Ecto neural progenitor cell (in vitro differentiated cells): ENCODE measurements around the gene CAPN11.

ENCODE experiments used
- DNase-seq: peaks from one replicate; pipeline ENCODE4 v3.0.0-alpha.2; 2018; ENCODE audit warnings: low spot score

The CAPN11 gene

GRCh38 chr6:44158770-44159228 is at the start of gene CAPN11:
TSS of gene CAPN11 (plus strand) at chr6:44158820. CDS start at chr6:44158849, 29 bp downstream.
- no peak for DNase-seq

DNA sequence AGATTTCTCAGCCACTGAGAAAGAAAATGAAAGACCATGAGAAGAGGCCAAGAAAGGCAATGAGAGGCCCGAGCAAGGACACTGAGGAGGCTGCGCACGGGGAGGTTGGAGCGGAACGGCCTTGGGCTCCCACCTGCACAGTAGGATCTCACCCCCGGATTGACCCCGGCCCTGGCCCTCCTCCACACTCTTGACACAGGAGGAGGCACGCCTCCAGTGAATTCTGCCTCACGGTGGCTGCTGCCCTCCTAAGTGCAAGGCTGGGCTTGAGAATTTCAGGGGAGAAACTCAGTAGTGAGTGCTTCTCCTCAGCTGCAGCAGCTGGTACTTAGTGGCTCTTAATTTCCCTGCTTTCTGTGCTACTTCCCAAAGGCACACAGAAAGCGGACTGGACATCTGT is 49.4 kb upstream of the CAPN11 start:
- DNase-seq, result no peak

DNA sequence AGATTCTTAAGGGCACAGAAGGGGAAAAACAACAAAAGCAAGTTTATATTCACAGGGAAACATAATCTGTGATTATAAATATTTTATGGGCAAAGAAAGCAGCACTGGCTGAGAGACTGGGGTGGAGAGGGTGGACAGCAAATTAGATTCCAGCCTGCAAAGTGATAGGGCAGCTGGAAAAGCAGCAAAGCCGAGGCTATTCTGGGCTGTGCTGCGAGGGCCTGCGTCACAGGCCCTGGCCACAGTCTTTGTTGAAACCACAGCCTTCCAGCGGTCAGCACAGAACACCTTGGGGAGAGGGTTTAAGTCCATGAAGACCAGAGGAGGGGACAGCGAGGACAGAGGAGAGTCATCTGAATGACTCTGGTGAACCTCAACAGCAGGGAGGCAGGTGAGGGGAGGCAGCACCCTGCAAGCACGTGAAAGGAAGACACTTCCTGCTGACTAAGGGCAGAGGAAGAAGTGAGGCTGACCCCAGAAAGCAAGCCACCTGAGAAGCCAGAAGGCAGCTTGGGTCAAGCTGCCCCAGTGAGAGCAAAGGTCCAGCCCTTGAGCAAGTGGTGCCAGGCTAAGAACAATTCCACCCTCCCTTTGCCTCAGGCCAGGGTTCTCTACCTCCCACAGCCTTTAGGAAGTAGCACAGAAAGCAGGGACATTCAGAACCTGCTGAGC is 48.5 kb upstream of the CAPN11 start:
- no peak for DNase-seq

- DNase-seq, result no peak
Observed at GRCh38 chr6:44110966-44111365, 47.7 kb upstream of the CAPN11 start.

DNA sequence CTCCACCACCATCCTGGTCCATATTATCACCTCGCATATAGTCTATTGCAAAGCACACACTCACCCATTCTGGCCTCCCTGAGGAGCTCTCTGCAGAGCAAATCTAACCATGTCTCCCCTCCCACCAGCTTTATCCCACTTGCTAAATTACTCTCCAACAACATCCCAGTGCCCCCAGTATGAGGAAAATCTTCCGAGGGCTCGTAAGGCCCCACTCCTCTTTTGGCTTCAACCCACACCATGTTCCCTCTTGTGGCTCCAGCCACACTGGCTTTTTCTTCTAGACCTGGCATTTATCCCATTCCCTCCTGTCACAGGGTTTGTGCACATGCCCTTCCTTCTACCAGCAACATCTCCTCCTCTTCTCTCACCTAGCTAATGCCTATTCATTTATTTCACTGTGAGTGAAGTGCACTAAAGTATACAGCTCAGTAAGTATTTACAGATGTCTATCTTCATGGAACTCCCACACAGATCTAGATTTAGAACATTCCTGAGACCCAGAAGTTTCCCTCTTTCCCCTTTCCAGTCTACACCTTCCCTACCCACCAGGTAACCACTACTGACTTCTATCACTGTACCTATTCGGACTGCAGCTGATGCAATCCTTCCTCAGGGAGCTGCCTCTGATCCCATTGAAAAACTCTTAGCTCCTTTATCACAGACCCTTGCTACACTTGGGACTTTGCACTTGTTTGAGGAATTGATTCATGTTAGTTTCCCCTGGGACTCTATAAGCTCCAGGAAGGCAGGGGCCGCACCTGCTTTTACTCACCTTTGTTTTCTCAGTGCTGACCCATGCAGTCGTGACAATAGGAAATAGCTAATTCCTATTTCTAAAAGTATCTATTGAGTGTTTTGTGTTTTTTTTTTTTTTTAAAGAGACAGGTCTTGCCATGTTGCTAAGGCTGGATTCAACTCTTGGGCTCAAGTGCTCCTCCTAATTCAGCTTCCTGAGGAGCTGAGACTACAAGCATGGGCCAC is 46.9 kb upstream of the CAPN11 start:
- DNase-seq, result no peak

DNA sequence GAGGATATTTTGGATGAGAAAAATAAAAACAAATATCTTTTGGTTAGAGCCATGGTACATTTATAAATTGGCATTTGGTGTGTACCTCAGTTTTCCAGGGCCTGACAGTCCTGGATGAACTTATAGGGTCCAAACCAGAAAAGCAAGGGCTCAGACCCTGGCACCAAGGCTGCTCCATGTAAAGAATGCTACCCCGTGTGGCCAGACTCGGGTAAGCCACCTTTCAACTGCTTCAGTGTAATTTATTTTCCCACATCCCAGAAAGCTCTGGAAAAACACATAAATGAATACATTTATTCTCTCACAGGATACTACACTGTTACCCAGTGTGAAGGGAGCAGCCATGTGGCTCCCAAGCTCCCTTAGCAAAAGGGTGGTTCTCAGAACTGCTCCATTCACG is 45.2 kb upstream of the CAPN11 start:
- DNase-seq, result no peak

DNA sequence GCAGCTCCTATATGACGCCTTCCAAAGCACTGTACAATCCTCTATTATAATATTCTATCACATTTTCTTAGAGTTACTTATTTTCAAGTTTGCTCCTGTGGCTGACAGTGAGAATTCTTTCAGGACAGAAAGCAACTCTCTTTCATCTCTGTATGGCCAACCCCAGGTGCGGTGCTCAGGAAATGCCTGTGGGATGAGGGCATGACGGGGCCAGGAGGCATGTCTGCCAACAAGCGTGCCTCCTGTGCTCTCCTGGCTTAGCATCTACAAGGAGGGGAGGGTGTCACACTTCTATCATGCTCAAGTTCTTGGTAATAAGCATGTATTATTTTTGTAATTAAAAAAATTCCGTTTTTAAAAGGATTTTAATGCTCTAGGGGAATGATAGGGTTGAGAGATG is 42.8 kb upstream of the CAPN11 start:
- no peak for DNase-seq

DNA sequence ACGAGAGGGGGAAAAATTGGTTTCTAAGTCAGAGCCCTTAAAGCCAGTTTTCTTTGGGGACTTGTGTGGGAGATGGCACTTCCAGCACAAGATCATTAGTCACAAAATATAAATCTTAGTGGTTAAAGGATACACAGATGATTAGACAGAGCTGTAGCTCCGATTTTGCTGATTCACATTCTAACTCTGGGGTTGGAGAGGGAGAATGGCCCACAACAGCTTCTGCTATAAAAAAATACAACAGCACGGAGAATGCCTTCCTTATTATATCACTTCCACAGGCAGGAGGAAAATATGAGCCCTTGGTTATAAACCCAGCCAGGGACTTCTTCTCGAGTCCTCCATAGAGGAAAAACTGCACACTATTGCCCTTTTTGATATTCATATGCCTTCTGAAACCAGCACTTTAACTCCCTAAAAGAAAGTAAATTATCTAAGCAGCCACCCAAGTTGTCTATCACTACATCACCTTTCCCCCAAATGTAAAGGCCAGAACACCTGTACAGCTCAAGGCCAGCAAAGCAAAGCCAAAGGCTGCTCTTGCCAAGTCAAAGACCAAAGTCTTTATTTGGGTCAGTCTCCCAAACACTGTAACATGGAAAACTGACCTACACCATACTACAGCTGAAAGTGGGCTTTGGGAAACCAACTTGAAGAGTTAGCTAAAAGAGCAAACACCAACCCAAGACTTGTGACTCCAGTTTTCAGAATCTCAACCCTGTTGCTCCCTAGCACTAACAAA is 41.8 kb upstream of the CAPN11 start:
- DNase-seq, result no peak

DNA sequence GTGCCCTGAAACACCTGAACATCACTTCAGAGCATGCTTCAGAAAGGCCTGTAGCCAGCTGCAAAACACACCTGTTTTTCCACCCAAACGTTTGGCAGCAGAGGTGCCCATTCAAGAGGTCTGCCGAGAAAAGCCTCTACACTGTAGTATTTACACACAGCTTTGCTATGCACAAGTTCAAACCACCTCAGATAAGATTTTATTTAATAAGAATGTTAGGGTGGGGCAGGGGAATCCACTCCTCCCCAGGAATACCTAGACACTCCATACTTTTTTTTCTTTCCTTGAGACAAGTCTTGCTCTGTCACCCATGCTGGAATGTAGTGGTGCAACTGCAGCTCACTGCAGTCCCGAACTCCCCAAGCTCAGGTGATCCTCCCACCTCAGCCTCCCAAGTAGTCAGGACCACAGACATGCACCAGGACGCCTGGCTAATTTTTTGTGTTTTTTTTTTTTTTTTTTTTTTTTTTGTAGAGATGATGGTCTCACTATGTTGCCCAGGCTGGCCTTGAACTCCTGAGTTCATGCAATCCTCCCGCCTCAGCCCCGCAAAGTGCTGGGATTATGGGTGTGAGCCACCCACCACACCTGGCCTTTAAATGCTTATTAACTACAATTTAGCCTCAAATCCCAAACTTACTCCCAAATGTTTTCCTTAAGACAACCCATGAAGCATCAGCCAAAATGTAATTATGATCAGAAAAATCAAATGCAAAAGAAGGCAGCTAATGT is 41.1 kb upstream of the CAPN11 start:
- DNase-seq, result no peak

- DNase-seq, result no peak
Observed at GRCh38 chr6:44119704-44120262, 38.8 kb upstream of the CAPN11 start.

GRCh38 chr6:44120692-44121443 is 37.8 kb upstream of the CAPN11 start:
- DNase-seq, result no peak

DNA sequence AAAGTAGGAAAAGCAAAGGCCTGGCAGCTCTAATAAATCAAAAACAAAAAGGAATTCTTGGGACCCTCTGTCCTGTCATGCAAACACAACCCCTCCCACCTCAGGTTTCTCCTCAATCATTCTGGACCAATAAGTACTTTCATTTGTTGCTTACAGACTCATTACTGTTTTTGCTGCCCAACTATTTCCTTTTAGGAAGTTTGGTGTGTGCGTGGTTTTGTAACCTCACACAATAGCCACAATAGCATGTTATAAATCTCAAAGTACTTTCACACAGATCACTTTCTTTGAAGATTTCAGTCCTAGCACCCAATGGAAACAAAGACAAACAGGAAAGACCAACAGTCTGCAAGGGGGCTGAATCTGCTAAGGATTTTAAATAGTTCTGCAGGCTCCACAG is 35.8 kb upstream of the CAPN11 start:
- no peak for DNase-seq

DNA sequence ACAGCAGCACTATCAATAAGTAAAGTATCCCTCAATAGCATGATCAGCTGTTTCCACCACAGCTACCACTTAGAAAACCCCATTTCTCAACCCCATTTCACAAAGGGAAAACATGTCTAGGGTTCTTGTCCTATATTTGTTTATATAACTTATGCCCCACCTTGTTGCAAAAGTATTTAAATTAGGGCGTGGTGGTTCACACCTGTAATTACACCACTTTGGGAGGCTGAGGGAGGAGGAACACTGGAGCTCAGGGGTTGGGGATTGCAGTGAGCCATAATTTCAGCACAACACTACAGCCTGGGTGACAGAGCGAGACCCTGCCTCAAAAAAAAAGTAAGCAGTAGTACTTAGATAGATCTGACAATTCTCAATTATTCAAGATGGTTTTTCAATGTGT is 35.1 kb upstream of the CAPN11 start:
- DNase-seq, result no peak

GRCh38 chr6:44126320-44127149 is 32.1 kb upstream of the CAPN11 start:
- peak; percentile 80 for DNase-seq

GRCh38 chr6:44127186-44128019 is 31.2 kb upstream of the CAPN11 start, which contains the start of the genes MRPL14 and TMEM63B:
TSS of gene MRPL14 (minus strand) at chr6:44127452. CDS start at chr6:44116611, 10,841 bp downstream.
TSS of gene TMEM63B (plus strand) at chr6:44127554. CDS start at chr6:44134585, 7,031 bp downstream.
- DNase-seq, result peak; percentile 94

- peak; percentile 71 for DNase-seq
Observed at GRCh38 chr6:44128020-44128917, 30.4 kb upstream of the CAPN11 start.

DNA sequence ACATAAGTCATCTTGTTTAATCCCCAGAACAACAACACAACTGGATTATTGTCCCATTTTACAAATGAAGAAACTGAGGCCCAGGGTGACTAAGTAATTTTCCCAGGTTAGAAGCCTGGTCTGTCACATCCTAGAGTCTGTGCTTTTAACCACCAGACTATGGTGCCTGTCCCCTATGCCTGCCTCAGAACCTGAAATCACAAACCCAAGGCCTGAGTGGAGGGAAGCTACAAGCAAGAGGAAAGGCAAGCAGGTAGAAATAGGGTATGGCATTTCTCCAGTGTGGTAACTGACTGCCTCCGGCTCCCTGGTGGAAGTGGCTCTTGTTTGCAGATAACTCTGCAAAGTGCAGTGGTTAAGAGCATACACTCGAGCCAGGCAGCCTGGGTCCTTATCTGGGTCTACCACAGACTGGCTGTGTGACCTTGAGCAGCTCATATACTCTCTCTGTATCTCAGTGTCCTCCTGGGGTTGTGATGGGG is 28.7 kb upstream of the CAPN11 start:
- DNase-seq, result no peak
